Uterus (tissue), 4 donors: ENCODE measurements around the gene TOMT. TPM values are rescaled to one million over a fixed set of nuclear protein-coding genes. Genes with fewer than 3 reads are reported as not detected.

ENCODE experiments used
- DNase-seq, 2 donors: peaks; one replicate each; pipeline ENCODE4 v3.0.0-alpha.2; 2019 to 2020
- H3K27ac ChIP-seq, 2 donors: fragments of 200-600 bp; sonication (generic); 1 replicate in 1 of 2; 2 replicates in 1 of 2; pipeline ENCODE4 v1.5.1; 2016 to 2018
- H3K27me3 ChIP-seq, 2 donors: fragments of 200-600 bp; sonication (generic); one replicate each; pipeline ENCODE4 v1.5.1; 2018 to 2019; ENCODE audit warnings: control low read depth in 1 of 2
- H3K36me3 ChIP-seq, 2 donors: fragments of 200-600 bp; sonication (generic); one replicate each; pipeline ENCODE4 v1.5.1; 2019; ENCODE audit warnings: control low read depth in 1 of 2
- H3K4me1 ChIP-seq, 2 donors: fragments of 200-600 bp; sonication (generic); one replicate each; pipeline ENCODE4 v1.5.1; 2018 to 2019; ENCODE audit warnings: control low read depth in 1 of 2
- H3K4me3 ChIP-seq, 2 donors: fragments of 200-600 bp; sonication (generic); 1 replicate in 1 of 2; 2 replicates in 1 of 2; pipeline ENCODE4 v1.5.1; 2018 to 2019; ENCODE audit warnings: mild to moderate bottlenecking in 1 of 2
- H3K9me3 ChIP-seq, 2 donors: fragments of 200-600 bp; sonication (generic); one replicate each; pipeline ENCODE4 v1.5.1; 2019; ENCODE audit warnings: control low read depth in 1 of 2
- POLR2A ChIP-seq, 2 donors: fragments of 450-650 bp; IDR thresholded peaks; one replicate each; pipeline ENCODE4 v1.6.1; 2016; ENCODE audit warnings: antibody characterized with exemption in 2 of 2, mild to moderate bottlenecking in 1 of 2, moderate library complexity in 1 of 2
- intact Hi-C: fragments of 100-400 bp; cut with DNase I; formaldehyde crosslinking; loops from one replicate; pipeline ENCODE4 v1.15.1; 2023; ENCODE audit warnings: low total_unique reads
- total RNA-seq, 4 donors: library from RNA; depleted of rRNA in 3 of 4; stranded (reverse); fragments of >200 nt in 3 of 4; gene quantifications; one replicate each; pipeline versions ENCODE4 v1.1.0 to v1.2.4, GENCODE V29; 2014 to 2023
- TF ChIP-seq, protein P1 (sequence below), 4 experiments: fragments of 200-600 bp in 2 of 4; fragments of 450-650 bp in 2 of 4; sonication (generic) in 2 of 4; IDR thresholded peaks; one replicate each; pipeline ENCODE4 v1.5.1; 2016 to 2019; ENCODE audit warnings: antibody characterized with exemption in 4 of 4, mild to moderate bottlenecking in 2 of 4, moderate library complexity in 1 of 4
- donor health status: DM: yes; HTN: yes; CAD: no.

TOMT gene, protein sequence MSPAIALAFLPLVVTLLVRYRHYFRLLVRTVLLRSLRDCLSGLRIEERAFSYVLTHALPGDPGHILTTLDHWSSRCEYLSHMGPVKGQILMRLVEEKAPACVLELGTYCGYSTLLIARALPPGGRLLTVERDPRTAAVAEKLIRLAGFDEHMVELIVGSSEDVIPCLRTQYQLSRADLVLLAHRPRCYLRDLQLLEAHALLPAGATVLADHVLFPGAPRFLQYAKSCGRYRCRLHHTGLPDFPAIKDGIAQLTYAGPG
- total RNA-seq, result not detected

DNA sequence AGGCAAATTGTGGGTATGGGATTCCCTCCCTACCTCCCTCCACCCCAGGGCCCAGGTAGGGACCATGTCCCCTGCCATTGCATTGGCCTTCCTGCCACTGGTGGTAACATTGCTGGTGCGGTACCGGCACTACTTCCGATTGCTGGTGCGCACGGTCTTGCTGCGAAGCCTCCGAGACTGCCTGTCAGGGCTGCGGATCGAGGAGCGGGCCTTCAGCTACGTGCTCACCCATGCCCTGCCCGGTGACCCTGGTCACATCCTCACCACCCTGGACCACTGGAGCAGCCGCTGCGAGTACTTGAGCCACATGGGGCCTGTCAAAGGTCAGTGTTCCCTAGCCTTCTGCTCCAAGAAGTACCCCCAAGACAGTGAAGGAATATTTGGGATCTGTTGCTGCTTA lies at the start of gene TOMT:
Gene TOMT, plus strand, starts transcription at position 37 of the 400 bp plus-strand sequence. Its CDS starts 28 bp downstream, at position 65.
- peaks cover 0 to 11% of the 10 kb centered on the region in 2 donors for H3K4me1 ChIP-seq
- no peaks in the 10 kb centered on the region for H3K9me3 ChIP-seq
- TF ChIP-seq POLR2A (IDR thresholded peaks at IDR 0.05), result no peak
- TF ChIP-seq, protein P1, sequence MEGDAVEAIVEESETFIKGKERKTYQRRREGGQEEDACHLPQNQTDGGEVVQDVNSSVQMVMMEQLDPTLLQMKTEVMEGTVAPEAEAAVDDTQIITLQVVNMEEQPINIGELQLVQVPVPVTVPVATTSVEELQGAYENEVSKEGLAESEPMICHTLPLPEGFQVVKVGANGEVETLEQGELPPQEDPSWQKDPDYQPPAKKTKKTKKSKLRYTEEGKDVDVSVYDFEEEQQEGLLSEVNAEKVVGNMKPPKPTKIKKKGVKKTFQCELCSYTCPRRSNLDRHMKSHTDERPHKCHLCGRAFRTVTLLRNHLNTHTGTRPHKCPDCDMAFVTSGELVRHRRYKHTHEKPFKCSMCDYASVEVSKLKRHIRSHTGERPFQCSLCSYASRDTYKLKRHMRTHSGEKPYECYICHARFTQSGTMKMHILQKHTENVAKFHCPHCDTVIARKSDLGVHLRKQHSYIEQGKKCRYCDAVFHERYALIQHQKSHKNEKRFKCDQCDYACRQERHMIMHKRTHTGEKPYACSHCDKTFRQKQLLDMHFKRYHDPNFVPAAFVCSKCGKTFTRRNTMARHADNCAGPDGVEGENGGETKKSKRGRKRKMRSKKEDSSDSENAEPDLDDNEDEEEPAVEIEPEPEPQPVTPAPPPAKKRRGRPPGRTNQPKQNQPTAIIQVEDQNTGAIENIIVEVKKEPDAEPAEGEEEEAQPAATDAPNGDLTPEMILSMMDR (IDR thresholded peaks at IDR 0.05), result no peak
- DNase-seq, result no peak
- no peak within 1 kb of the TSS for H3K27ac ChIP-seq
- intact Hi-C loops, result no loop called here
- H3K36me3 ChIP-seq, result no peaks in the 10 kb centered on the region
- H3K27me3 ChIP-seq, result no peaks in the 10 kb centered on the region
- no peak within 1 kb of the TSS for H3K4me3 ChIP-seq

DNA sequence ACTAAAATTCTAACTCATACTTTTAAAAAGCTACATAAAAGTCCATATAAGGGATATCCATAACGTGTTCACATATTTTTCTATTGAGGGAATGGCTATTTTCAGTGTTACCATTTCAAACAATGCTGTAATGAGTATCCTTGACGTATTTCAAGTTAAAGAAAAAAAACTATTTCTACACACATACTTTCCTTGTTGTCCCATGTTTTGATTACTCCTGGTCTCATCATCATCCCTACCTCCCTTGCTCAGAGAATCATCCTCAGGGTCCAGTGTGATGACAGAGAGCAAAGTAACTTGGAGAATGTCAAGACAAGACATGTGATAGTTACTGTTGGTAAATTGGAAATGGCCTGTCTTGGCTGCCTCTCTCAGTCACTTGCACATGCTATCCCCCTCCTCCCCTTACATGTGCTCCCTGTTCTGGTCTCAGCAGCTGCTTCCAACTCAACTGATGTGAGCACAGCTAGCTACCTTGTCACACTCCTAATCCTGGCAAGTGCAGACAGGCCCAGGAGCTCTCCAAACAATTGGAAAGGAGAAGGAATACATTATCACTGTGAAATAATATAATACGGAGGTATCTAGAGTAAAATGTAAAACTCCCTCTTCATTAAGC lies 47.2 kb upstream of the TOMT start:
- H3K27ac ChIP-seq, result no peak overlapping the region
- H3K9me3 ChIP-seq, result no peaks in the 10 kb centered on the region
- intact Hi-C loops, result no loop called here
- no peak for DNase-seq
- H3K27me3 ChIP-seq, result no peaks in the 10 kb centered on the region
- no peak overlapping the region for H3K4me3 ChIP-seq
- no peaks in the 10 kb centered on the region for H3K4me1 ChIP-seq
- H3K36me3 ChIP-seq, result no peaks in the 10 kb centered on the region
- no peak for TF ChIP-seq POLR2A (IDR thresholded peaks at IDR 0.05)
- TF ChIP-seq, protein P1 (IDR thresholded peaks at IDR 0.05), result no peak

DNA sequence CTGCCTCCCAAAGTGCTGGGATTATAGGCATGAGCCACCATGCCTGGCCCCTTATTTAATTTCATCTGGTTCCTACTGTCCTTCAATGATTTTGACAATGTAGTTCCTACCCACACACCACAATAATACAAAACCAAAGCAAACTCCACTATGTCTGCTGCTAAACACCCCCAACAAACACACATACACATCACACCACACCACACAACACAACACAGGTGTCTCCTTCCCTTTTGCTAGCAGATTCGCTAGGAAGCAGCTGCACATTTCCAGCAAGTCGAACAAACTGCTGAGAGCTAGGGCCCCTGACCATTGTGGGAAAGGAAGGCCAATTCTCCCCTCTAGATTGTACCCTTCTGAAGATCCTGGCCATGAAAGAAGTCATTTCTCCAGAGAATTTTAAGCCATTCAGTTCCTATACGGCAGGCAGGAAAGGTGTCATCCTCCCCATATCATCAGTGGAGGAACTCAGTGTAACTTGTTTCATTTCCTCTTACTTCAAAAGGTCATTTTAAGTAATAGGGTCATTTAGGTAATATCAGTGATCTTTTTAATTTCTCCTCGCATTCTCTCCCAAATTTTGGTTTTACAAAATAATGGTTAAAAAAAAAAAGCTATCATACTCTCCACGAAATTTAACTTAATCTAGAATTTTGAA lies 43.9 kb upstream of the TOMT start:
- H3K4me1 ChIP-seq, result no peaks in the 10 kb centered on the region
- DNase-seq, result no peak
- H3K27ac ChIP-seq, result no peak overlapping the region
- H3K27me3 ChIP-seq, result no peaks in the 10 kb centered on the region
- no peaks in the 10 kb centered on the region for H3K36me3 ChIP-seq
- H3K4me3 ChIP-seq, result no peak overlapping the region
- intact Hi-C loops, result no loop called here
- TF ChIP-seq POLR2A (IDR thresholded peaks at IDR 0.05), result no peak
- TF ChIP-seq, protein P1 (IDR thresholded peaks at IDR 0.05), result no peak
- H3K9me3 ChIP-seq, result no peaks in the 10 kb centered on the region

DNA sequence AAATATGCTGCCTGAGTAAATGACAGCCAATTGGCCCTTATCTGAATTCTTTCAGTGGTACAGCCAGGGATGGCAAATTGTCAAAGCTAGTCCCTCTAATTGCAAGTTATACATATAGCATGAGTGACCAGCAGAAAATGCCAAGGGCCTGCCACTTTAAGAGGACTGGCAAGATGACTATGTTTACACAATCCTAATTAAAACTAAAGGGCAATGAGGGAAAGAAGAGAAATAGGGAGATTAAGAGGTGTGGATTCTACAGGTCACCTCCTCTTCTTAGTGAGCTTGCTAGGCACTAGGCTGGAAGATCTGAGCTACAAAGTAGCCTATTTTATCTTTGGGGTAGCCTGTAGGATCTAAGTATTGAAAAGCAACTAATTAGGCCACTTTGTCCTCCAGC lies 38.9 kb upstream of the TOMT start:
- Histone ChIP-seq H3K27ac (peak overlapping the region; percentile 44 to 82), H3K36me3 (no peaks in the 10 kb centered on the region), H3K27me3 (no peaks in the 10 kb centered on the region), H3K9me3 (no peaks in the 10 kb centered on the region), H3K4me3 (no peak overlapping the region), H3K4me1 (peaks cover 0 to 15% of the 10 kb centered on the region in 2 donors)
- intact Hi-C loops, result no loop called here
- TF ChIP-seq, protein P1 (IDR thresholded peaks at IDR 0.05), result no peak
- no peak for TF ChIP-seq POLR2A (IDR thresholded peaks at IDR 0.05)
- DNase-seq, result no peak

DNA sequence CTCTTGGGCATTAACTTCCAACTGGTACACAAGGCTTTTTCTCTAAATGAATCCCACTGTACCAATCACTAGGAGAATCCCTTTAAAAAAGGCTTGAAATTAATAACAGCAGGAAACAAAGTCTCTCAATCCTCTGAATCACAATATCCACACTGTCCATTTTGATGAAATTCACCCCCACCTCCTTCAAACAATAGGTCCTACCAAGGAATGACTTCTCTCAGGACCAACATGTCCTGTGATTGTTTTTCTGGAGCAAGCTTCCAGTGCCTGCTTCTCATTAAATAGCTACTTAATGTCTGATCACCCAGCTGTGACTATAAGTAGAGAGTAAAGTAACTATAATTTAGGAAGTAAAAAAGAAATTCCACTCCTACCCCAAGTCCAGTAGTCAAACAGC lies 38.5 kb upstream of the TOMT start:
- DNase-seq, result no peak
- TF ChIP-seq, protein P1 (IDR thresholded peaks at IDR 0.05), result no peak
- TF ChIP-seq POLR2A (IDR thresholded peaks at IDR 0.05), result no peak
- Histone ChIP-seq H3K9me3 (no peaks in the 10 kb centered on the region), H3K27me3 (no peaks in the 10 kb centered on the region), H3K27ac (peak overlapping the region; percentile 44 to 82), H3K36me3 (no peaks in the 10 kb centered on the region), H3K4me3 (no peak overlapping the region), H3K4me1 (peaks cover 0 to 15% of the 10 kb centered on the region in 2 donors)
- intact Hi-C loops, result no loop called here
